Spleen (tissue), 7 donors: Measurements from ENCODE around the gene PDE4D.
"Not testable (repeated sequence)": the region's sequence is repeated elsewhere in the genome, so short reads cannot be mapped to it uniquely, and the experiment has no call there.

Source experiments
- CTCF ChIP-seq, 11 experiments: fragments of 200-600 bp in 7 of 11; fragments of 450-650 bp in 4 of 11; sonication (generic) in 4 of 11; IDR thresholded peaks in 8 of 11; conservative IDR thresholded peaks in 3 of 11; 1 replicate in 7 of 11; 2 replicates in 4 of 11; pipeline versions ENCODE4 v1.4.0 to v1.8.0; 2016 to 2021; ENCODE audit warnings: antibody characterized with exemption in 11 of 11, inconsistent platforms in 4 of 11, mild to moderate bottlenecking in 1 of 11
- POLR2A ChIP-seq, 3 donors: fragments of 450-650 bp; IDR thresholded peaks; one replicate each; pipeline ENCODE4 v1.5.1; 2017; ENCODE audit warnings: antibody characterized with exemption in 3 of 3, mild to moderate bottlenecking in 1 of 3
- POLR2AphosphoS5 ChIP-seq, 3 donors: sonication (generic); formaldehyde crosslinking; IDR thresholded peaks; one replicate each; pipeline ENCODE4 v1.5.1; 2017; ENCODE audit warnings: antibody characterized with exemption in 3 of 3
- donor health status: DM: no; HTN: no; CAD: no; lungs with moderate emphysema.
- donor health status: DM: no; HTN: no; CAD: no.
- donor health status: DM: no; HTN: no; CAD: no.

- TF ChIP-seq CTCF (IDR thresholded peaks at IDR 0.05 in 8 of 11, conservative IDR thresholded peaks at IDR 0.05 in 3 of 11); POLR2A (IDR thresholded peaks at IDR 0.05); POLR2AphosphoS5 (IDR thresholded peaks at IDR 0.05): not testable (repeated sequence)
Measured at GRCh38 chr5:58953218-58953617, 940.3 kb downstream of the PDE4D start.
